ENCODE results near the gene TRPV4. TPM values are rescaled to one million over a fixed set of nuclear protein-coding genes. Genes with fewer than 3 reads are reported as not detected.

The TRPV4 gene
- total and polyA plus RNA-seq, 9 of the 15 experiments (the other 6 are each of a cell fraction or from before 2014, with no cell fraction given) = 0.13 TPM; not detected in 8

DNA sequence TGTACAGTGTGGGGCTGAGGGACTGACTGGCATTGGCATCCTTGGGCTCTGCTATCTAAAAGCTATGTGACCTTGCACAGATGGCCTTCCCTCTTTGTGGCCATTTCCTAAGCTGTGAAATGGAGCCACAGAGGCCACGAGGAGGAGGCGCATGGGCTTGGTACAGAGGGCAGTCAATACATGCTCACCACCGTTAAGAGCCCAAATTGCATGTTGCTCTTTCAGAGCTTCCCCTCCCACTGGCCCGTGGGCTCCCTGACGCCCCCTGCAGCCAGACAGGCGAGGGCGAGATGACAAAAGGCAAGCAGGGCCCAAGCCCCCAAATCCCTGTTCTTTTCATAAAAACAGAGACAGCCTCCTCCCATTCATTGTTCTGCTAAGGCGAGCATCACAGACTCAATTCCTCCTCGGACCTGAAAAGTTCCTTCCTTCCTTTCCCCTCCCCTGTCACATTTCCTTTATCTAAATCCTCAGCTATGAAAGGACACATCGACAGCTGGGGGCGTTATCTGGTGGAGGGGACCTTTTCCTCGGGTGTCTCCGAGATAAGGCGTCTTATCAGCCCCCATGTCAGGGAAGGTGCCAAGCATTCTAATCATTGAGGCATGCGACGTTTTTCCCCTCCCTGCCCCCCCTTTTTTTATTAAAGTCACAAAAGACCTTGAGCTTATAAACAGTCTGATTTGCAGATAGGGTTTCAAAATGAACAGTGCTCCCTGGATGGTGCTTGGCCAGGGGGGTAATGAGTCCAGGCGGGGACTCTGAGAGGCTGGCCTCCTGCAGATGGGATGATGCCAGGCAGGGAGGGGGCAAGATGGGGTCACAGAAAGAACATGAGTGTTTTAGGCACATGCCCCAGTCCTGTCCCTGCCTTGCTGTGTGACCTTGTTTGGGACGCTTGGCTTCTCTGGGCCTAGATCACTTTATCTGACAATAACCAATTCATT, 93.2 kb downstream of the TRPV4 start (continued):
- no peak for TF ChIP-seq GATAD2B (IDR thresholded peaks at IDR 0.05; ENCODE audit: borderline replicate concordance)
- no peak for TF ChIP-seq SP2 (IDR thresholded peaks at IDR 0.05; ENCODE audit: extremely low read depth, low read depth, low read length, poor library complexity, severe bottlenecking)
- TF ChIP-seq ZNF586 (CRISPR knock-in tag; conservative IDR thresholded peaks at IDR 0.05) = no peak
- TF ChIP-seq IRF2 (CRISPR knock-in tag; IDR thresholded peaks at IDR 0.05) = no peak
- no peak for TF ChIP-seq MTF1 (CRISPR knock-in tag; IDR thresholded peaks at IDR 0.05; ENCODE audit: borderline replicate concordance)
- TF ChIP-seq, protein P1, sequence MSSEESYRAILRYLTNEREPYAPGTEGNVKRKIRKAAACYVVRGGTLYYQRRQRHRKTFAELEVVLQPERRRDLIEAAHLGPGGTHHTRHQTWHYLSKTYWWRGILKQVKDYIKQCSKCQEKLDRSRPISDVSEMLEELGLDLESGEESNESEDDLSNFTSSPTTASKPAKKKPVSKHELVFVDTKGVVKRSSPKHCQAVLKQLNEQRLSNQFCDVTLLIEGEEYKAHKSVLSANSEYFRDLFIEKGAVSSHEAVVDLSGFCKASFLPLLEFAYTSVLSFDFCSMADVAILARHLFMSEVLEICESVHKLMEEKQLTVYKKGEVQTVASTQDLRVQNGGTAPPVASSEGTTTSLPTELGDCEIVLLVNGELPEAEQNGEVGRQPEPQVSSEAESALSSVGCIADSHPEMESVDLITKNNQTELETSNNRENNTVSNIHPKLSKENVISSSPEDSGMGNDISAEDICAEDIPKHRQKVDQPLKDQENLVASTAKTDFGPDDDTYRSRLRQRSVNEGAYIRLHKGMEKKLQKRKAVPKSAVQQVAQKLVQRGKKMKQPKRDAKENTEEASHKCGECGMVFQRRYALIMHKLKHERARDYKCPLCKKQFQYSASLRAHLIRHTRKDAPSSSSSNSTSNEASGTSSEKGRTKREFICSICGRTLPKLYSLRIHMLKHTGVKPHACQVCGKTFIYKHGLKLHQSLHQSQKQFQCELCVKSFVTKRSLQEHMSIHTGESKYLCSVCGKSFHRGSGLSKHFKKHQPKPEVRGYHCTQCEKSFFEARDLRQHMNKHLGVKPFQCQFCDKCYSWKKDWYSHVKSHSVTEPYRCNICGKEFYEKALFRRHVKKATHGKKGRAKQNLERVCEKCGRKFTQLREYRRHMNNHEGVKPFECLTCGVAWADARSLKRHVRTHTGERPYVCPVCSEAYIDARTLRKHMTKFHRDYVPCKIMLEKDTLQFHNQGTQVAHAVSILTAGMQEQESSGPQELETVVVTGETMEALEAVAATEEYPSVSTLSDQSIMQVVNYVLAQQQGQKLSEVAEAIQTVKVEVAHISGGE (CRISPR knock-in tag; IDR thresholded peaks at IDR 0.05) = 0 out of 6 replicates have a peak, but pooled peaks of 1 of the 3 experiments have one; percentile 25
- 0 out of 2 replicates have a peak, but pooled peaks have one; percentile 18 for TF ChIP-seq SMC3 (conservative IDR thresholded peaks at IDR 0.05; ENCODE audit: insufficient read depth, low read depth, low read length)
- TF ChIP-seq ARID2 (IDR thresholded peaks at IDR 0.05) = no peak
- TF ChIP-seq TRIM28 (IDR thresholded peaks at IDR 0.05) = no peak
- no peak for TF ChIP-seq FOSL1 (tag; conservative IDR thresholded peaks at IDR 0.05)
- no peak for TF ChIP-seq CCAR2 (IDR thresholded peaks at IDR 0.05; ENCODE audit: low read depth, low read length)
- no peak for TF ChIP-seq ZNF436 (CRISPR knock-in tag; IDR thresholded peaks at IDR 0.05)
- TF ChIP-seq HMG20B (CRISPR knock-in tag; IDR thresholded peaks at IDR 0.05) = no peak
- TF ChIP-seq, protein P2, sequence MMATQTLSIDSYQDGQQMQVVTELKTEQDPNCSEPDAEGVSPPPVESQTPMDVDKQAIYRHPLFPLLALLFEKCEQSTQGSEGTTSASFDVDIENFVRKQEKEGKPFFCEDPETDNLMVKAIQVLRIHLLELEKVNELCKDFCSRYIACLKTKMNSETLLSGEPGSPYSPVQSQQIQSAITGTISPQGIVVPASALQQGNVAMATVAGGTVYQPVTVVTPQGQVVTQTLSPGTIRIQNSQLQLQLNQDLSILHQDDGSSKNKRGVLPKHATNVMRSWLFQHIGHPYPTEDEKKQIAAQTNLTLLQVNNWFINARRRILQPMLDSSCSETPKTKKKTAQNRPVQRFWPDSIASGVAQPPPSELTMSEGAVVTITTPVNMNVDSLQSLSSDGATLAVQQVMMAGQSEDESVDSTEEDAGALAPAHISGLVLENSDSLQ (IDR thresholded peaks at IDR 0.05) = no peak
- TF ChIP-seq, protein P3, sequence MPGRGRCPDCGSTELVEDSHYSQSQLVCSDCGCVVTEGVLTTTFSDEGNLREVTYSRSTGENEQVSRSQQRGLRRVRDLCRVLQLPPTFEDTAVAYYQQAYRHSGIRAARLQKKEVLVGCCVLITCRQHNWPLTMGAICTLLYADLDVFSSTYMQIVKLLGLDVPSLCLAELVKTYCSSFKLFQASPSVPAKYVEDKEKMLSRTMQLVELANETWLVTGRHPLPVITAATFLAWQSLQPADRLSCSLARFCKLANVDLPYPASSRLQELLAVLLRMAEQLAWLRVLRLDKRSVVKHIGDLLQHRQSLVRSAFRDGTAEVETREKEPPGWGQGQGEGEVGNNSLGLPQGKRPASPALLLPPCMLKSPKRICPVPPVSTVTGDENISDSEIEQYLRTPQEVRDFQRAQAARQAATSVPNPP (IDR thresholded peaks at IDR 0.05; ENCODE audit: borderline replicate concordance, insufficient read depth, insufficient read length) = no peak
- no peak for TF ChIP-seq ZNF239 (CRISPR knock-in tag; IDR thresholded peaks at IDR 0.05)
- no peak for TF ChIP-seq ZNF121 (CRISPR knock-in tag; conservative IDR thresholded peaks at IDR 0.05)
- TF ChIP-seq FOXJ3 (CRISPR knock-in tag; IDR thresholded peaks at IDR 0.05) = no peak
- TF ChIP-seq CREBBP (IDR thresholded peaks at IDR 0.05; ENCODE audit: low read depth, low read length) = no peak
- peak; percentile 65; the same call in 1 of the 2 replicates for TF ChIP-seq PTBP1 (IDR thresholded peaks at IDR 0.05; ENCODE audit: low read depth, low read length)
- TF ChIP-seq ESRRA (IDR thresholded peaks at IDR 0.05; ENCODE audit: borderline replicate concordance, low read depth) = no peak
- TF ChIP-seq HCFC1 (IDR thresholded peaks at IDR 0.05; ENCODE audit: low read depth, low read length) = no peak
- no peak for TF ChIP-seq TFAM (CRISPR knock-in tag; conservative IDR thresholded peaks at IDR 0.05)
